SHP77 treated with DMSO at 0.1 percent for 48 hours (cell line): ENCODE results near the gene GABBR2.

Source experiments
- DNase-seq: peaks from one replicate; lab custom pipeline; 2025; lab: John Stamatoyannopoulos, UW

GABBR2 gene

DNA sequence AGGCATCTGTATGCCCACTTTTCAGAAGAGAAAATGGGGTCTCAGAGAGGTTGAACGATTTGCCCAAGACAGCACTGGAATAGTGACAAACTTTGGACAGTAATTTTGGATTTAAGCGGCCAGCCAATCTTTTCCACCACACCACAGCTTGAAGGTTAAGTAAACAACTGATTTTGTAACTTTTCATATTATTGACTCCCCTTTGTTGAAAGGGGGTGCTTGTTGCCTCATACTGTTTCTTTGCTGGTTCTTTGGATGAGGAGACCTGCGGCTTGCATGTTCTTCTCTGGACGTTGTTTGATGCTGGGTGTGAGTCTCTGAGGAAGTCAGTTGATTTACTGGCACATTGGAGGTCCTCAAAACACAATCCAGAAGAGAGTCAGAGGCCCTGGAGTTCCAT is 11.7 kb upstream of the GABBR2 start:
- DNase-seq, result no peak

DNA sequence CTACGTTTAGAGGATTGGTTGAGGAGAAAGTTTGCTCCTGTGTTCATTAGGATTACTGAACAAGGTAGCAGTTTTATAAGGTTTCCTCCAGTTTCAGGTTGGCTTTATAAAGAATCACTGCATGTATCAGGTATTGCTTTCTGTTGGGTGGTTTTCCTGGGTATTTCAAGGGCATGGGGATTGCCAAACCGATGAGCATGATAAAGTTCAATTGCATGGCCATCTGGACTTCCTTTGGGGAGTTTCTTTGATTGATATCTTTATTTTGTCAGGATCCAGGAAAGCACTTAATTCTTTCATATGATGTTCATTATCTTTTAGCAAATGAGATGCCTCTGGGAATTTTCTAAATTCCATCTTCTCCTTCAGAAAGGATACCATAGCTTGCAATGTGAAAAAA is 10.3 kb upstream of the GABBR2 start:
- no peak for DNase-seq

DNA sequence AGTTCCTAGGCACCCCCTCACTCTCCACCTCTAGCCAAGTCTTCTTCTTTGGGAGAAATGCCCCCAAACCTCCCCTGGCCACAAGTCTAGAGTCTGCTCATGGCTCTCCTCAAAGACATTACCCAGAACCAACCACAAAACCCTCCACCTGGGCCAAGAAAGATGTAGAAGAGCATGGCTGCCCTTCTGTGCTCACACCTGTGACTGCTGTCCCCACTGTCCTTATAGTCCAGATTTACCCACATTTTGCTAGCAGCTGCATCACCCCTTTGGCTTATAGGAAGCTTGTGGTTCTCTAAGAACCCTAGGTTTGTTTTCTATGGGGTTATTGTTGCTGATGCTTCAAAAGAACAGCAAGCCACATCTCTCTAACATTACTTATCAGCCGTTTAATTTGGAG is 6.1 kb upstream of the GABBR2 start:
- DNase-seq, result no peak

DNA sequence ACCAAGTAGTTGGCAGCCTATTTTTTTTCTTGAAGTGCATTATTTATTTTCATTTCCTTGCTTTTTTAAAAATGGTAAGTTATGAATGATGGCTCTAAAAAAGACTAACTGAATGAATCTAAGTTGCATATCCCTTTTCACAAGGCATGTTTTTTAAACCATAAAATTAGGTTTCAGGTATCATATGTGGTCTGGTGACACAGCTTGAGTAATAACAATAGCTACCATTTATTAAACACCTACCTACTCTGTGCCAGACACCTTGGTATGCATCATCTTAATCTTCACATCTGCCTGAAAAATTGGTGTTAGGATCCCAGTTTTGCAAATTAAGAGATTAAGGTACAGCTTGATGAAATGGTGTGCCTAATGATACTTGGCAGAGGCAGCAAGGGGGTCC is 4.3 kb upstream of the GABBR2 start:
- no peak for DNase-seq

DNA sequence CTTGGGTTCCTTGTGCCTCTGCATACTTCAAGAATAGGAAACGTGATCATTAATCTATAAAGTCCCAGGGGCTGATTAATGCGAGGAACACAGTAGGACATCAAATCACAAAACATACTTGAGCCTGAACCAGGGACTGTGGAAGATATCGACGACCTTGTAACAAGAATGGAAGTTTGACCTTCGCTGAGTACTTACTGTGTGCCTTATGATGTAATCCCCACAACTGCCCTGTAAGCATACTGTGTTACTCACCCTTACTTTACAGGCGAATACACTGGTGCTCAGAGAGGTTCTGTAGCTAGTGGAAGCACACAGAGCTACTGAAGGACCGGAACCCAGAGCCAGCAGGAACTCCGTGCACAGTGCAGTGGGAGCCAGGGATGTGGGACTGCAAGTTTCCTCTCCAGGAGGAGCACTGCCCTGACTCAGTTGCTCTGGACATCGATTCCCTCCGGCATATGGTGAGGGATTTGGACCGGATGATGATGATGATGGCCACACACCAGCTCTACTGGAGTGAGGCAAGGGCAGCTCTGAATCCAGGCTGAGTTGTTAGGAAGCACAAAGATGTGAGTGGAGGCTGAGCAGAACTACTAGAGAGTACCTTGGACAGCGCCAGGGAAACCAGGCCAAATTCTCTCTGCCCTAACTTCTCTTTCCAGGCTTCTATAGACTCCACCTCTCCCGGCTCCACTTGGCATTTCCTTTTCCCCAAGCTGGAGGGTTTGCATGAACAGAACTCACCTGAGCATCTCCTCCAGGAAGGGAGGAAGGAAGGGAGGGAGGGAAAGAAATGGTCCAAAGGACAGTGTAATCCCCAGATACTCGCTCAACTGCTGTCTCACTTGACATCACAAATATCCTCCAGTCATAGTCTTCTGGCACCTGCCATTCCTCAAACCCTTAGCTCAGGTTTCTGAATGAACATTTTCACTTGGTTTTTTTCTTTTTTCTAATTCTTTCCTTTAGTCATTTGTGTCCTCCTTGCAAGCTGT is 1.5 kb upstream of the GABBR2 start:
- DNase-seq, result no peak

DNA sequence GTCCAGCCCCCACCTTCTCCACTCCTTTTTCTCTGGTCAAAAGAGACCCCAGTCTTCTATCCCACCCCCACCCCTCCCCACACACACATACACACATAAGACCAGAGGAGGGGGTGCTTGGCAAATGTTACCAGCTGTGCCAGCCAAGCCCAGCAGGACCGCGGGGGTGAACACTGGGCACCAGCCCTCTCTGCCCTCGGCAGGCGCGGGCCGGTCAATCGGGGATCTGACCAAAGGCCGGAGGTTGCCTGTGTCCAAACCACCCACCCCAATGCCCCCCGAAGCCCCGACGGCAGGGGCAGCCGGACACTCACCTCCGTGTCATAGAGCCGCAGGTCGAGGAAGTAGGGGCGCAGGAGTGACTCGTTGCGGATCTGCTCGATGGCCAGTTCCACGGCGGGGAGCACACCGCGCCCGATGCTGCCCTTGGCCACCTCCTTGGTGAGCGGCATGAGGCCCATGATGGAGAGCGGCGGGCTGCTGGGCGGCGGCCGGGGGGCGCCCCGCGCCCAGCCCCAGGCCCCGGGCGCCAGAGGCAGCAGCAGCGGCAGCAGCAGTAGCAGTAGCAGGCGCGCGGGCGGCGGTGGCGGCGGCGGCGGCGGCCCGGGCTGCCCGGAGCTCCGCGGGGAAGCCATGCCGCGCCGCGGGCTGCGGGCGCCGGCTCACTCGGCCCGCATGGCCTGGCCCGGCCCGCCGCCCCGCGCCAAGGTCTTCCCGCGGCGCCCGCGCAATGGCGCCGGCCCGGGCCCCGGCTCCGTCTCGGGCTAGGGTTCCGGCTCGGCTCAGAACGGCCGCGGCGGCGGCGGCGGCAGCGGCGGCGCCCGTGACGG is 417 bp downstream of the GABBR2 start:
- DNase-seq, result no peak

DNA sequence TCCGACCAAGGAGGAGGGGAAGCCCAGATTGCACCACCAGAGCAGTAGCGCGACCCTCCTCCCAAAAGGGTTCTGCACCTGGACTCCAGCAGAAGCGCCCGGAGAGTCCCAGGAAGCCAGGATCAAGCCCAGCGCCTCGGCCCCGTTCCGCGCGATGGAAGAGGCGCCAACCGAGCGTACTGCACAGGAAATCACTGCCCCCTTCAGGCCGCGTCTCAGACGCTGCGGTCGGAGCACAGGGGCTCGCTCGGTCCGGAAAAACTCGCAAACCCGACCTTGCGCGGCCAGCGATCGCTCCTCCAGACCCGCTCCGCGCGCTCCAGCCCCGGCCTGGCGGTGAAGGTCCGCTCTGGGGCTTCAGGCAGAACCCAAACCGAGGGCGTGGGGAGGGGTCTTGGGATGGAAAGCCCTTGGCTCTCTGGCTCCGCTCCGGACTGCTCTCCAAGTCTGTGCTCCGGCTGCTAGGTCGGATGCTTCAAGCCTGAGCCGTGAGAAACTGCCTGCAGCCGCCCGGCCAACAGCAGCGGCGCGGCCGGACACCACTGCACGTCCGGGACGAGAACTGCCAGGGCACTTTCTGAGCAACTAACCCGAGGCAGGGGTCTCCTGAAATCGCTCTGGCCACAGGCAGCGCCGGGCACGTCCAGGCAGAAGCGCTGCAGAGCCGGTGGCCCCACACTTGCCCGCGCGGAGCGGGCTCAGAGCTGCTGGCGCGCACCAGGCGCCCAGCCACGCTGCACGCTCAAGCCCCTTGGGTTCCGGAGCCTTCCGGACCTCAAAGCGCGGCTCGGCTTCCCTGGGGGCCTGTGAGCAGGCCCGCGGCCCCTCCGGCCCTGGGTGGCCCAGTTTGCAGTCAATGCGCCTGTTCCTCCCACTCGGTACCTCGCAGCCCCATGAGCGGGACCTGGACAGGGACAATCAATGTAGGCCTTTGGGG is 1.3 kb downstream of the GABBR2 start:
- peak; percentile 68 for DNase-seq

DNA sequence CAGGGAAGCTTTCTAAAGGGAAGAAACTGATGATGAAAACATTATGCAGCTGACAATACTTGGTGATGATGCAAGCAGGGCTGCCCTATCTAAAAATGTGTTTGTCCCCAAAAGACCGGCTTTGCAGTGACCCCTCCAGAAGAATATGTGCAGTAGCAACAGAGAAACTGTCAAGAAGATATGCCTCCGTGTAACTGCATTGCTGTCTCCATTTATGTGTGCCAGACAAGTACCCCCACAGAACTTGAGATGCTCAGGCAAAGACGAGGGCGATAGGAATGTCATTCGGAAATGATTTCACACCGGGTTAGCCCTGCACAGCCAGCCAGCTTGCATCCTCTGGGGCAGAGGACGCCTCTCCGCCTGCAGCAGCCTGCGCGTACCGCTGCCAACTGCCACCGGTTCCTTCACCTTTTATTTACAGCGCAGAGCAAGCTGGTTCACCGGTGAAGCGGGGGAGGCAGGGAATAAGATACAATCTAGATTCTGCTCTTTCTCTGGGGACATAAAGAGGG is 2.0 kb downstream of the GABBR2 start:
- DNase-seq, result no peak

DNA sequence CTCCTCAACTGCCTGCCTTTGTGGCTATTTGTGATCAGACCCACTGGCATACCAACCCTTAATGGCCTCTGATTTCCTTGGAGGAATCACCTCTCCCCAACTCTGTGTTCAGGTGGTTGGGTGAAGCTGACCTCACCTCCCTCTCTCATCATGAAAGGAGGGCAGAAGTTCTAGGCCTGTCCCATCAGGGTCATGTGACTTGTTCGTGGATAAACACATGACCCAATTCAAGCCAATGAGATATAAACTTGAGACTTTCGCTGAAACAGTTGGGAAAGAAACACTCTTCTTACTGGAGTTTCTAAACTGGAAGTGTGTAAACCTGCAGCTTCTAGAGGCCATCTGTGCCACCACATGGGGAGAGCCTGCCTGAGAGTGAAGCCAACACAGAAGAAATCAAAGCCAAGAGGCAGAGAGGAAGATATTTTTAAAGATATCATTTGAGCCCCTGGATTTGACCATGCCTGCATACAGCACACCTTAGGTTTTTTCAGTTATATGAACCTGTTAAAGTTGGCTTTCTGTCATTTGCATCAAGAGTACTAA is 5.8 kb downstream of the GABBR2 start:
- no peak for DNase-seq

DNA sequence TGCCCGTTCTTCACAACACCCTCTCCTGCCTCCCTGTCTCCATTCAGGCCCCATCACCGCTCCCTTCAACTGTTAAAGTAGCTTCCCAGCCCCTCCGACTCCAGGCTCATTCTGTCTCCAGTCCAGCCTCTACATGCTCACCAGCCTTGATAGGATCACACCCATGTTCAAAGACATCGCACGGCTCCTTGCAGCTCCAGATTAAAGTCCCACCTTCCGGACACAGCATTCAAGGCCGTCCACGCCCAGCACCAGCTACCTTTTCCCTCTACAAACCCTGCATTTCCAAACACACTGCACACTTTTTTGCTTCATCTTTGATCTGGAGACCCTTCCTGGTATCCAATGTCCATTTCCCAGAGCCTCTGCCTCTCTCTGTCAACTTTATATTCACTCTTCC is 6.4 kb downstream of the GABBR2 start:
- DNase-seq, result no peak

DNA sequence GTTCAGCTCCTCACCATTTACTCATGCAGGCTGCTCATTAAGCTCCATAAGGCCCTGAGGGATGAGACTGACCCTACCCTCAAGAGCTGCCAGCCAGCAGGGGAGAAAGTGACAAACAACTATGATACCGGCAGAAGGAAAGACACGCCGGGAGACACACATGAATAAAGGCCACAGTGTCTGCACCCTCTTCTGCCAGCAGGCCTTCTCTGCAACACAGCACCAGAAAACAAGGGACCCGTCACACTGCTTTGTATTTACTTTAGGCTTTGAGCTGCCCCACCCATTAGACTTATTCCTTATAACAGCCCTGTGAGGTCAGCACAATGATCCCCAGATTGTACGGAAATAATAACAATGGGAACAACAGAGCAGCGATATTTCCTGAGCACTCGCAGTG is 7.2 kb downstream of the GABBR2 start:
- DNase-seq, result no peak

DNA sequence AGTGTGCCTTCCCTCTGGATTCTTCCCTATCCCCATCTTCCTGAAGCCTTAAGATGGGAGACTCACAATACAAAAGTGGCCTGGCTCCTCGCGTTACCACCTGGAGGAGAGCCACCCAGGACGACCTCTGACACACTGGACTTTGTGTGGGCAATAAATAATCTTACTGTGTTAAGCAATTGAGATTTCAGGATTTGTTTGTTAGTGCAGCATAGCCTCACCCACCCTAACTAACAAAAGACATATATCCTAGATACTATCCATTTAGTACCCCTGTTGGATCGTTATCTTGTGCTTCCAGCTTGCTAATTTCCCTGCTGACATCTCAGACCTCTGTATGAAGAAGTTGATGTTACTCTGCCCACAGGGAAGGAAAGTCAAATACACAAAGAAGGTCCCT is 7.9 kb downstream of the GABBR2 start:
- DNase-seq, result no peak

DNA sequence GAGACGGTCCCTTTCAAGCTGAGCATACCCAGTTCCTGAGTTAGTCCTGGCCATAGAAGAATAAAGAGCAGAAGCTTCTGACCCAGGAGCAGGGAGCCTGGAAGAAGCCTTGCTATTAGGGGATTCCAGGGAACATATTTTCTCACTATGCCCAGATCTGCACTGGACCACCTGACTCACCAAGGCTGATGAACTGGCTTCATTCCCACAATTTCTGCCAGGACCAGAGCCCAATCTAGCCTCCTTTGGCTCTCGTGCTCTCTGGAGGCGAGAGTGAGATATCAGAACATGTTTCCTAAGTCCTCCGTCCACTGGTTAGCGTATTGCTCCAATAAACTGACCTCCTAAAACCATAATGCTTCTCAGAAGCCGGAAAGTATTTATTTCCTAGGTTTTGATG is 9.9 kb downstream of the GABBR2 start:
- no peak for DNase-seq

DNA sequence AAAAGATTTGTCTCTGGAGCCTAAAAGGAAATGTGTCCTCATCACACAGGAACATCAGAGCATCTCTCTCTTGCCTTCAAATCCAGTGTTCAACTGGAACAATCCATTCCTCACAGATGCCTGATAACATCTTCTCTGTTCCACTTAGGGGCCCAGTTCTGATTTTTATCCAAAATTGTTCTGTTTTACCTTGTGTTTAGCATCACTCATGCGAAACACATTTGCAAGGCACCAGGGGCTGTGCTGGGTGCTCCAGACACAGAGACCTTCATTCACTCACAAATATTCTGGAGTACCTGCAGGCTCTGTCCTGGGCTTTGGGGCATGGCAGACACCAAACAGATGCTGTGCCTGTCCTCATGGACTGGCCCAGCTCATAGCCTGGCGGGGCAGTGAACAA is 13.8 kb downstream of the GABBR2 start:
- DNase-seq, result no peak

DNA sequence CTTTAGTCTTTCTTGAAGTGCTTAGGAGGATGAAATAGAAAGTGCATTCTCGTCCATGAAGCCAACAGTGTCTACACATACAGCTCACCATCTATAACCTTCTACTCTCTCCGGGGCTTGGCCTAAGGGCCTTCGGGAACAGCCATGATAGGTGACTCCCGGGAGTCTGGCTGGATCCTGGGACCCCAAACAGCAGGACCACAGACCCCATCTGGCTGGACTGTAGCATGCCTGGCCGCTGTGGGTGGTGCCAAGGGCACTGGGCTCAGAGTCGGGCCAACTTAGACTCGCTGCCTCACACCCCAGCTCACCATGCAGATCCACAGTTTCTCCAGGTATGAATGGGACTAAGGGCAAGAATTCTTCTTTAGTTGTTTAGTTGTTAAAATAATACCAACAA is 16.3 kb downstream of the GABBR2 start:
- DNase-seq, result no peak

DNA sequence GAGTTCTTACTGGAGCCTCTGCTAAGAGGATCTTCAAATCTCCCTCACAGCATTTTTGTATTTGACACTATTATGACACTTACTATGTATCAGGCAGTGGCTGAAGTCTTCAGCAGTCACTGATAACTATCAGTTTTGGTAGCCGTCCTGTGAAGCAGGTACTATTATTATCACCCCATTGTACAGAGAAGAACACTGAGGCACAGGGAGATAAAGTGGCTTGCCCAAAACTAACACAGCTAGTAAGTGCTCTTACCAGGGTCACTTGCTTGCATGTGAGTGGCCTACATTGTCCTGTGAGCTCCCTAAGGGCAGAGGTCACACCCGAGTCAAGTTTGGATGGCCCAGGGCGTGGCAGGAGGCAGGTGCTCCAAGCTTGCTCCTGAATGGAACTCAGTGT is 16.8 kb downstream of the GABBR2 start:
- DNase-seq, result no peak

DNA sequence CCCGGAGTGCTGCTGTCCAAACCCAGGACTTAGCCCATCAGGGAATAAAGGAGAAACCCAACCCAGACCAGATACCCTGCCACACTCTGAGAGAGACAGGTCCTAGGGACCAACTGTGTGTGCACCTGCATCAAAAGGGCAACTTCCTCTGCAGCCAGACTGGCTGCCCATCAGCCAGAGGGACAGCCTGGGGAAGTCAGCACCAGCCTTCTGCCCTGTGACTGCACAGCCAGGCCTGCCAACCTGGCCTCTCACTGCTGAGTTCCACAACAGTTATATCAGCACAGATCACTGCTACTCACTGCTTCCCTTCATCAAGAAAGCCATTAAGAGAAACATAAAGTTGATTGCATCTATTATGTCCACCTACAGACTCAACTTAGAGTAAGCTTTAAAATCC is 18.0 kb downstream of the GABBR2 start:
- no peak for DNase-seq

DNA sequence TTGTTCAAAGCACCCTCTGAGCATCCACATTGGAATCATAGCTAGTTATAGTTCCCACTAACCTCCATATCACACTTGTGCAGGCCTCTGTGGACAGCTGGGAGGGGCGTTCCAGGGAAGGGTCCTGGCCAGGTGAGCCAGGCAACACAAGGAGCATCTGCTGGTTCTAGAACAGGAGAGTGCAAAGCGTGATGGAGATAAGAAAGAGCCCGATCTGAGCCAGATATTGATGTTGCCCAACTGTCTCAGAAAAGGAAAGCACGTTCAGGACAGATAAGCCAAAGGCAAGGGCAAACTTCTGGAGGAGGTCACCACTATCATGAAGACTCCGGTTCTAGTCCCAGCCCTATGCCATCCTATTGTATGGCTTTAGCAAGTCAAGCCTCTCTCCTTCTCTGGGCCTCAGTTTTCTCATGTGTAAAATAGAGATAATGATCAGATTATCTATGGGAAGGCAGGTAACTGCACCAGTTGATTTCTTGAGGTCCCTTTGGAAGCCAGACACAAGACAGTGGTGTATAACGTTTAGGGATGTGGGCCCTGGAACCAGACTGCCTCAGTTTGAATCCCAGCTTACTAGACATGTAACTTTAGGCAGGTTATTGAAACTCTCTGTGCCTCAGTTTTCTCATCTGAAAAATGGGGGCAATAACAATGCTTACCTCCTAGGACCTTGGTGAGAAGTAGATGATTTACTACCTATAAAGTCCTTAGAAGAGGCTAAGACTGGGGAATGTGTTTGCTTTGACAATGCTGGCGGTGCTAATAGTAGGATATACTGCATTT is 19.8 kb downstream of the GABBR2 start:
- no peak for DNase-seq

DNA sequence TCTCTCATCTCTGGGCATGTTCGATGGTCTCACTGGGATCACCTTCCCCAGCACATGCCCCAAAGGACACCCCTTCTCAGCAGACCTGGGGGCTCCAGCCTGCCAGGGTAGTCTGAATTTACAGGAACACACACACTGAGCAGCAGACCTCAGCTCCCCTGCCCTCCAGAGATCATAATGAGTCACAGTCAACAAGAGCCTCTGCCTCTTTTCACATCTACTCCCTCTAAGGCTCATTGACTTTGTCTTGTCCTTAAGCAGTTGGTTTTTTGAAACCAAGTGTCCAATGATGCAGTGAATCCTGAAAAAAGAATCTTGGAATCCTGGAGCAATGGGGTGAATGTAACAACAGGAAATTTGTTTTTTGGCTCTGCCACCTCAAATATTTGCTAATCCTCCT is 20.8 kb downstream of the GABBR2 start:
- no peak for DNase-seq

DNA sequence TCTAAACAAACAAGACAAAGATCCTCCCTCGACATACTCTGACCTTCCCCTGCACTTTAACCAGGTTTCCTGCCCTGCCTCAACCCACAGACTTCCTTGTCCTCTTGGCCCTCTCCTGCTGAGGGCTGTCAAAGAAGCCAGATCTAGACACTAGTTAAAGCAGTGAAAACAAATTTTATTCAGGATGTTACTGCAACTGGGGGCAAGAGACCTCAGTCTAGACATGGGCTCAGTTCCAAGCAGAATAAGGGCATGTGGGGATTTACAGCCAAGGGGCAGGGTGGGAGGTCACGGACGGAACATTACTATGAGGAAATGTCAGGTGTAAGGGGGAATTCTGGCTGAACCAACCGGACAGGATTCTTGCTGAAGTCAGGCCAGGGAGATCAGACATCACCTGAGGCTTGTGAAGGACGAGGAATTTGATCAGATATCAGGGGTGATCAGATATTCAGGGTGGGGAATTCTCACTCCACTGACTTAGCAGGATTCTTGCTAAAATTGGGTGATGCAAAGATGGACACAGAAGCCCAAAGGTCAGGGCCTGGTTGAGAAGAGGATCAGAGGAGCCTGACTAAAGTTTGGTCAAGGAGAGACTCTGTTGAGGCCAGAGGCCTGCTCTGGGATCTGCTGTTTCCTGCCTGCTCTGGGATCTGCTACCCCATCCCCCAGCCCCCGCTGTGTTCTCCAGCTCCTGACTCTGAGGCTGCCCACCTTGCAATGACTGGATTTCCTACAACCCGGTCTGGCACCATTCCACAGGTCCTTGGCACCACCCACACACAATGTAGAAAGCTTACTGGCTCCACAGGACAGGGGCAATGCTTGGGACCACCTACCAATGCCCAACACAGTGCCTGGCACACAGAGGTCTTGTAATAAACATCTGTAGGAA is 21.5 kb downstream of the GABBR2 start:
- DNase-seq, result no peak
